Measurements from ENCODE around the gene FAM185A.
"Not testable (repeated sequence)": the region's sequence is repeated elsewhere in the genome, so short reads cannot be mapped to it uniquely, and the experiment has no call there.

The FAM185A gene

DNA sequence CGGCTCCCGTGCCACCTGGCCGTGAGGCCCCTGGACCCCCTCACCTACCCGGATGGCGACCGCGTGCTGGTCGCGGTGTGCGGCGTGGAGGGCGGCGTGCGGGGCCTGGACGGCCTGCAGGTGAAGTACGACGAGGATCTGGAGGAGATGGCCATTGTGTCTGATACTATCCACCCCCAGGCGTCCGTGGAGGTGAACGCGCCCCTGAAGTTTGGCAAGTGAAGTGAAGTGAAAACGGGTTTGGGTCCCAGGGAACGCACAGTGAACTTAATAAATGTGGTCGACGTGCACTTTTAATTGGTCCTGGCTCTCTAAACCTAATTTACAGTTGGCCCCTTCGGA, 617 bp downstream of the FAM185A start:
- POLR2A ChIA-PET; H3K9me3 ChIP-seq (ENCODE audit: control insufficient read depth, insufficient read depth, low read depth, low read length); H3K4me1 ChIP-seq (ENCODE audit: control insufficient read depth, insufficient read depth, low read length); CTCF ChIA-PET; H3K36me3 ChIP-seq (ENCODE audit: control insufficient read depth in 2 of 2, insufficient read depth in 1 of 2, low read length in 2 of 2): not testable (repeated sequence)
- H3K27ac ChIP-seq (ENCODE audit: extremely low read depth, low read depth, low read length): peak overlapping the region; percentile 81; the same call in 1 of the 2 replicates
- TF ChIP-seq ZBTB26 (tag by site-specific recombination; optimal IDR thresholded peaks at IDR 0.05): peak; percentile 24
- peak overlapping the region; percentile 72 for H3K4me3 ChIP-seq (ENCODE audit: low read depth, low read length)

- H3K4me3 ChIP-seq (ENCODE audit: low read depth, low read length); H3K27ac ChIP-seq (ENCODE audit: extremely low read depth, low read depth, low read length); H3K36me3 ChIP-seq (ENCODE audit: control insufficient read depth in 2 of 2, insufficient read depth in 1 of 2, low read length in 2 of 2); H3K9me3 ChIP-seq (ENCODE audit: control insufficient read depth, insufficient read depth, low read depth, low read length); H3K4me1 ChIP-seq (ENCODE audit: control insufficient read depth, insufficient read depth, low read length): not testable (repeated sequence)
- ChIA-PET CTCF (interaction anchor here (0.6 to 1.6 kb wide), 4 partner anchors 155 to 308 kb away, joined by 4 to 7 read pairs (median 4); partner anchors contain the start of gene LRRC17), POLR2A (interaction anchor here (0.6 kb wide), 2 partner anchors 304 to 684 kb away, joined by 3 read pairs; no protein-coding TSS in a partner anchor)
- TF ChIP-seq, protein P1, sequence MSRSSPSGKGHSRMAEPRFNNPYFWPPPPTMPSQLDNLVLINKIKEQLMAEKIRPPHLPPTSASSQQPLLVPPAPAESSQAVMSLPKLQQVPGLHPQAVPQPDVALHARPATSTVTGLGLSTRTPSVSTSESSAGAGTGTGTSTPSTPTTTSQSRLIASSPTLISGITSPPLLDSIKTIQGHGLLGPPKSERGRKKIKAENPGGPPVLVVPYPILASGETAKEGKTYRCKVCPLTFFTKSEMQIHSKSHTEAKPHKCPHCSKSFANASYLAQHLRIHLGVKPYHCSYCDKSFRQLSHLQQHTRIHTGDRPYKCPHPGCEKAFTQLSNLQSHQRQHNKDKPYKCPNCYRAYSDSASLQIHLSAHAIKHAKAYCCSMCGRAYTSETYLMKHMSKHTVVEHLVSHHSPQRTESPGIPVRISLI (tag by site-specific recombination; IDR thresholded peaks at IDR 0.05): peak; percentile 57
- peak; percentile 44 for TF ChIP-seq ZNF654 (tag by site-specific recombination; IDR thresholded peaks at IDR 0.05; ENCODE audit: low read depth)
Measured at GRCh38 chr7:102758227-102758626, 9.4 kb downstream of the FAM185A start.

DNA sequence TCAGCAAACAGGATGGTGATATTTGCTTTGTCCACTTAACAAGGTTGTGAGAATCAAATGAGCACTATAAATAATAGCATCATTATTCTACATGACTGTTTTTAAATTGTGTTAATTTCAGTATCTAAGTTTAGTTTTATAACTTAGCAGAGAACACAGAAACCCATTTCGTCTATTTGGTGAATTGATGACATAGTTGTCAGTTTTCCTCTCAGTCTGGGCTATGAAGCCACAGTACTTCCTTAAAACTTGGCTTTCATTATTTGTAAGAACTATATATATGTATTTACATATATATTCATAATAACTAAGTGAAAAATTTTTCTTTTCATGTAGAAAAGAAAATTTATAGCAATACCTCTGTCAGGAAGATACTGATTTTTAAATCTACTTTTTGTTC, 11.1 kb downstream of the FAM185A start:
- H3K4me3 ChIP-seq (ENCODE audit: low read depth, low read length); H3K4me1 ChIP-seq (ENCODE audit: control insufficient read depth, insufficient read depth, low read length); POLR2A ChIA-PET; H3K27ac ChIP-seq (ENCODE audit: extremely low read depth, low read depth, low read length); H3K9me3 ChIP-seq (ENCODE audit: control insufficient read depth, insufficient read depth, low read depth, low read length); H3K36me3 ChIP-seq (ENCODE audit: control insufficient read depth in 2 of 2, insufficient read depth in 1 of 2, low read length in 2 of 2): not testable (repeated sequence)
- CTCF ChIA-PET: interaction anchor here (0.9 to 1.2 kb wide), 3 partner anchors 299 to 306 kb away, joined by 3 to 5 read pairs (median 3); no protein-coding TSS in a partner anchor

DNA sequence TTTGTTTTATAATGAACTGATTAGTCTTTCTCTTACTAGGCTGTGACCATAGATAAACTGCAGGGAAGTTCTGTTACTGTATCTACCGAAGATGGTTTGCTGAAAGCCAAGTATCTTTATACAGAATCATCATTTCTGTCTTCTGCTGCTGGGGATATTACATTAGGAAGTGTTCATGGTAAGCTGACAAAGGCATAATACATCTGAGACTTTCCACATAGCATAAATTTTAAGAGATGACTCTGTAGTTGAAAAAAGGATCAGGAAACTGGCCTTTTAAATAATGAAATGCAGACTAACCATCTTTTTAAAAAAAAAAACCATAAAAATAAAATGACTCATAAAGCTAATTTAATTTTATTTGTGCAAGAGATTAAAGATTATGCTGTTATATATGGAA, 12.4 kb downstream of the FAM185A start:
- POLR2A ChIA-PET; H3K4me1 ChIP-seq (ENCODE audit: control insufficient read depth, insufficient read depth, low read length); H3K9me3 ChIP-seq (ENCODE audit: control insufficient read depth, insufficient read depth, low read depth, low read length); H3K4me3 ChIP-seq (ENCODE audit: low read depth, low read length); H3K36me3 ChIP-seq (ENCODE audit: control insufficient read depth in 2 of 2, insufficient read depth in 1 of 2, low read length in 2 of 2); CTCF ChIA-PET; H3K27ac ChIP-seq (ENCODE audit: extremely low read depth, low read depth, low read length): not testable (repeated sequence)

DNA sequence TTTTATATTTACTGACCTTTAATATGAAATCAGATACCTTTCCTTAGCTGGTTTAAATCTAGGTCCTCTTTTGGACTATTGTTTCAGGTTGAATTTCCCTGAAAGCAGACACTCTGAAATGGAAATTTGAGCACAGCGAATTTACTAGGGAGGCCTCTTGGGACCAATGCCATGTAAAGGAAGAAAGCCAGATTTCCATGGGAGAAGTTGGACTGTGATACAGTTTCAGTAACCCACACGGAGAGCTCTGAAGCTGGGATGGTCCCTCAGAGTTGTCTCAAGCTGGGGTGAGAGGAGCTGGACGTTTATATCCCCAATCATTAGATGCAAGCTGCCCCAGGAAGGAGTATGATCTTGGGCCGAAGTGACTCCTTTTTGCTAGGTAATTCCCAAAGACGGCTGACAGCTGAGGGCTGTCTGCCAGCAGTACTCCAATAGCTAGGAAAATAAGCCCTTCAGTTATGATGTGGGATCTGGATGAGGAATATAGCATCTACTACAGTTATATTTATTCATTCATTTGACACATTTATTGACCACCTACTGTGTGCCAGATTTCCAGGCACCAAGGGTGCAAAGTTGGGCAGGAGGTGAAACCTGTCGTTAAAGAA, 14.6 kb downstream of the FAM185A start:
- H3K27ac ChIP-seq (ENCODE audit: extremely low read depth, low read depth, low read length); H3K4me1 ChIP-seq (ENCODE audit: control insufficient read depth, insufficient read depth, low read length); POLR2A ChIA-PET; CTCF ChIA-PET; H3K36me3 ChIP-seq (ENCODE audit: control insufficient read depth in 2 of 2, insufficient read depth in 1 of 2, low read length in 2 of 2); H3K4me3 ChIP-seq (ENCODE audit: low read depth, low read length); H3K9me3 ChIP-seq (ENCODE audit: control insufficient read depth, insufficient read depth, low read depth, low read length): not testable (repeated sequence)

- H3K9me3 ChIP-seq (ENCODE audit: control insufficient read depth, insufficient read depth, low read depth, low read length); CTCF ChIA-PET; H3K27ac ChIP-seq (ENCODE audit: extremely low read depth, low read depth, low read length); H3K4me3 ChIP-seq (ENCODE audit: low read depth, low read length); H3K36me3 ChIP-seq (ENCODE audit: control insufficient read depth in 2 of 2, insufficient read depth in 1 of 2, low read length in 2 of 2); POLR2A ChIA-PET; H3K4me1 ChIP-seq (ENCODE audit: control insufficient read depth, insufficient read depth, low read length): not testable (repeated sequence)
Measured at GRCh38 chr7:102769657-102770192, 20.9 kb downstream of the FAM185A start.

- H3K27ac ChIP-seq (ENCODE audit: extremely low read depth, low read depth, low read length); CTCF ChIA-PET; H3K4me3 ChIP-seq (ENCODE audit: low read depth, low read length); H3K9me3 ChIP-seq (ENCODE audit: control insufficient read depth, insufficient read depth, low read depth, low read length); H3K36me3 ChIP-seq (ENCODE audit: control insufficient read depth in 2 of 2, insufficient read depth in 1 of 2, low read length in 2 of 2); POLR2A ChIA-PET; H3K4me1 ChIP-seq (ENCODE audit: control insufficient read depth, insufficient read depth, low read length): not testable (repeated sequence)
Measured at GRCh38 chr7:102770467-102770866, 21.7 kb downstream of the FAM185A start.

GRCh38 chr7:102776217-102776616, 27.4 kb downstream of the FAM185A start:
- H3K36me3 ChIP-seq (ENCODE audit: control insufficient read depth in 2 of 2, insufficient read depth in 1 of 2, low read length in 2 of 2); POLR2A ChIA-PET; CTCF ChIA-PET: not testable (repeated sequence)

DNA sequence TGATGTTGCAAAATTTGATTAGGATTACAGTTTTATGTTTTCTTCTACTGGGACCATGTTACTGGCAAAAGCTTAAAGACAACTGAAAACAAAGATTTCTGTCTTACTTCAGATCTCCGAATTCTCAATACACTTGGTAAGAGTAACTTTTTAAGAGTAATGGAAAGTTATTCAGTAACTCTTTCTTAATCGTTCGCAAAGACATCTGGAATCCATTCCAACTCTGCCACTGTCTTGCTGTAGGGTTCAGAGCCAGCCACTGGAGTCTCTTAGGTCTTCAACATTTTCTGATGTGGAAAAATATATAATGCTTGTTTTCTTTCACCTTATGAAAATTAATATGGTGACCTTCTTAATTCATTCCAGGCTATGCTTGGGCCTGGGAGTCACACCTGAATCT, 29.9 kb downstream of the FAM185A start:
- H3K4me3 ChIP-seq (ENCODE audit: low read depth, low read length); H3K36me3 ChIP-seq (ENCODE audit: control insufficient read depth in 2 of 2, insufficient read depth in 1 of 2, low read length in 2 of 2); CTCF ChIA-PET; H3K27ac ChIP-seq (ENCODE audit: extremely low read depth, low read depth, low read length); H3K4me1 ChIP-seq (ENCODE audit: control insufficient read depth, insufficient read depth, low read length); H3K9me3 ChIP-seq (ENCODE audit: control insufficient read depth, insufficient read depth, low read depth, low read length); POLR2A ChIA-PET: not testable (repeated sequence)

More at GRCh38 chr7:102776217-102776616, 27.4 kb downstream of the FAM185A start:
- H3K27ac ChIP-seq (ENCODE audit: extremely low read depth, low read depth, low read length); H3K4me1 ChIP-seq (ENCODE audit: control insufficient read depth, insufficient read depth, low read length); H3K9me3 ChIP-seq (ENCODE audit: control insufficient read depth, insufficient read depth, low read depth, low read length); H3K4me3 ChIP-seq (ENCODE audit: low read depth, low read length): not testable (repeated sequence)

DNA sequence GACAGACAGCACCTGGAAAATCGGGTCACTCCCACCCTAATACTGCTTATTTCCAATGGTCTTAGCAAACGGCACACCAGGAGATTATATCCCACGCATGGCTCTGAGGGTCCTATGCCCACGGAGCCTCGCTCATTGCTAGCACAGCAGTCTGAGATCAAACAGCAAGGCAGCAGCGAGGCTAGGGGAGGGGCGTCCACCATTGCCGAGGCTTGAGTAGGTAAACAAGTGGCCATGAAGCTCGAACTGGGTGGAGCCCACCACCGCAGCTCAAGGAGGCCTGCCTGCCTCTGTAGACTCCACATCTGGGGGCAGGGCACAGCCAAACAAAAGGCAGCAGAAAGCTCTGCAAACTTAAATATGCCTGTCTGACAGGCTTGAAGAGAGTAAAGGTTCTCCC, 32.1 kb downstream of the FAM185A start:
- H3K27ac ChIP-seq (ENCODE audit: extremely low read depth, low read depth, low read length); H3K4me3 ChIP-seq (ENCODE audit: low read depth, low read length); H3K4me1 ChIP-seq (ENCODE audit: control insufficient read depth, insufficient read depth, low read length); POLR2A ChIA-PET; H3K9me3 ChIP-seq (ENCODE audit: control insufficient read depth, insufficient read depth, low read depth, low read length); H3K36me3 ChIP-seq (ENCODE audit: control insufficient read depth in 2 of 2, insufficient read depth in 1 of 2, low read length in 2 of 2): not testable (repeated sequence)
- CTCF ChIA-PET: interaction anchor here (0.6 kb wide), 1 partner anchor 186 kb away, joined by 5 read pairs; no protein-coding TSS in a partner anchor
